GM19238 (cell line): ENCODE measurements around the gene KLF6.

Source experiments
- DNase-seq: peaks from one replicate; pipeline ENCODE4 v3.0.0; 2011; ENCODE audit warnings: low spot score; ENCODE audit not compliant: insufficient read length

KLF6 gene

DNA sequence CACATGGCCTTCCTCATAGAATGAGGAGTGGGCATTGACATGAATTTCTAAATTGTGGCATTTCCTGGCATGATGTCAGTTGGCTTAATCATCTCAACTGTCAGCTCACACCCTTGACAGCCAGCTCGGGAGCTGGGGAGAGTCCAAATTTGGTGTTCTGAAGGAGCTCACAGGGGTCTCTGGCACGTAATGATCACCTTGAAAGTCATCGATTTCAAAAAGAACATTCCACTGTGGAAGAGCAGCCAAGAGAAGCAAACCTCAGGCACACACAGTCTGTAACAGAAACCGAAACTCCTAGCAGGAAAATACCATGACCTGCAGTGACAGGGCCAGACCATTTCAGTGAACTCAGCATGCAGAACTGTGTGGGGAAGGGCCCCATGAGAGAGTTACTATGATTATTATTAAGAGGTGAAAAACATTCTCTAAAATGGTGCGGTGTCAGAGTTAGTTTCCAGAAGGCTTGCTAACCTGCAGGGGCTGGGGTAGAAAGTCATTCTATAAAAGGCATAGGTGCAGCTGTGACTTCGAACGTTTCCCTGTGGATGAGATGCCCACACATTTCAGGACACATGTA lies 26.4 kb upstream of the KLF6 start:
- no peak for DNase-seq

DNA sequence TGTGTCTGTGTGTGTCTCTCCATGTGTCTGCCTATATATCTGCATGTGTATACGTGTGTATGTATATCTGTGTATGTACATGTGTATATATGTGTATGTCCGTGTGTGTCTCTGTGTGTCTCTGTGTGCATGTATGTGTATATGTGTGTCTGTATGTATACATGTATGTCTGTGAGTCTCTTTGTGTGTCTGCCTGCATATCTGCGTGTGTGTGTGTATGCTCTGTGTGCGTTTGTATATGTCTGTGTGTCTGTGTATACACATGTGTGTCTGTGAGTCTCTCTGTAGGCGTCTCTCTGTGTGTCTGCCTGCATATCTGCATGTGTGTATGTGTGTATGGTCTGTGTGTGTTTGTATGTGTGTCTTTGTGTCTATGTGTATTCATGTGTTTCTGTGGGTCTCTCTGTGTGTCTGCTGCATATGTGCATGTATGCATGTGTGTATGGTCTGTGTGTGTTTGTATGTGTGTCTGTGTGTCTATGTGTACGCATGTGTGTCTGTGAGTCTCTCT lies 23.7 kb upstream of the KLF6 start:
- DNase-seq = no peak

GRCh38 chr10:3807928-3808496 lies 23.0 kb upstream of the KLF6 start:
- DNase-seq = no peak

GRCh38 chr10:3807211-3807927 lies 22.4 kb upstream of the KLF6 start:
- DNase-seq = no peak

GRCh38 chr10:3806603-3807002 lies 21.6 kb upstream of the KLF6 start:
- no peak for DNase-seq

DNA sequence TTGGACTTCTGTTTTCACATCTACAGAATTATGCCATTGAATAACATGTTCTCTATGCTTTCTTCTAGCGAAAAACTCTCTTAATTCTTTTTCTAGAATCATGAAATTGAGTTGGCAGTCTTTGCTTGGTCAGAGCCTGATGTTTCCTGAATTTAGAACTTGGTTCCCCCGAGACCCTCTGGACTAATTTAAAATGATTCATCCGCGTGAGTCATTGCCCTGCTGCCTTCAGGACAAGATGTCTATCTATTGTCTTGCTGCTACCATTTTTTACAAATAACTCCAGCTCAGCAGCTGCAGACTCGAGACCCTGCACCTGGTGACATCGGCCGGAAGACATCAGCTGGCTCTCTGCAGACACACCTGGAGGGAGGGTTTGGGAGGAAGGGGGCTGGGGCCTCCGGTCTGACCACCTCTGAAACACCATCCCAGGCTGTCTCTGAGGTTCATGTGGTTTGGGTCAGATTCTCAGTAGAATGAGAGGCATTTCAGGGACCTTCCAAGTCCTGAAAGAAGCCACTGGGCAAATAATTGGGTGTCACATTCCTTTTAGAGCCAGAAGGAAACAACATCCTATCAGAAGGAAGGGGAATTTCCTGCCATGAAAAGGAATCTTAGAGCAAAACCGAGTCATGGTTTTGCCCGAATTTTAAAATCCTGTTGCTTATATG lies 20.9 kb upstream of the KLF6 start:
- DNase-seq = no peak

- no peak for DNase-seq
These were observed 20.3 kb upstream of the KLF6 start for GRCh38 chr10:3805201-3805790.

- DNase-seq = no peak
These were observed 19.1 kb upstream of the KLF6 start for GRCh38 chr10:3803927-3804741.

DNA sequence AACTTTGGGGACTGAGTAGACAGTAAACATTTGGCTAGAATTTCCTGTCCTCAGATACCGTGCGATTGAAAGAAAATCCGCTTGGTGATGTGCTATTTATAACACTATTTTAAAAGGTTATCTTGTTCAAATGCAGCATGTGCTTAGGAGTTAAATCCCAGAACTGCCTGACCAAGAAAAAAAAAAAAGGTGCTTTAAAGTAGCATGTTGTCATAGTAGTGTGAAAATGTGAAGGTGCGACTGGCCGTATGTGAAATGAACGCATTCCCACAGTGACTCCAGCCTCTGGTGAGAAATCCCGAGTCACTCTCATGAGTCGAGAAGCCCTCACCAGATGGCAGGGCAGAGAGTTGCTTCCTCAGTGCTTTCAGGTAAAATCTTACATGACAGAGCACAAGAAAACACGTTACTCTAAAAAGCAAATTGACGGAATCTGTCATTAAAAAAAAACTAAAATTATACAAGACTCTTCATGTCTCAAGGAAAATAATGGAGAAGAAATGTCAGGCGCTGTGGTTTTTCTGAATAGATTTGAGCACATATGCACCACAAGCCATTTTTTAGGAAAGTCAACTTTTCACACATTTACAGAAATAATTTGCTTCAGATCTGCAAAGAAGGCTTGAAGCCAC lies 18.4 kb upstream of the KLF6 start:
- no peak for DNase-seq

DNA sequence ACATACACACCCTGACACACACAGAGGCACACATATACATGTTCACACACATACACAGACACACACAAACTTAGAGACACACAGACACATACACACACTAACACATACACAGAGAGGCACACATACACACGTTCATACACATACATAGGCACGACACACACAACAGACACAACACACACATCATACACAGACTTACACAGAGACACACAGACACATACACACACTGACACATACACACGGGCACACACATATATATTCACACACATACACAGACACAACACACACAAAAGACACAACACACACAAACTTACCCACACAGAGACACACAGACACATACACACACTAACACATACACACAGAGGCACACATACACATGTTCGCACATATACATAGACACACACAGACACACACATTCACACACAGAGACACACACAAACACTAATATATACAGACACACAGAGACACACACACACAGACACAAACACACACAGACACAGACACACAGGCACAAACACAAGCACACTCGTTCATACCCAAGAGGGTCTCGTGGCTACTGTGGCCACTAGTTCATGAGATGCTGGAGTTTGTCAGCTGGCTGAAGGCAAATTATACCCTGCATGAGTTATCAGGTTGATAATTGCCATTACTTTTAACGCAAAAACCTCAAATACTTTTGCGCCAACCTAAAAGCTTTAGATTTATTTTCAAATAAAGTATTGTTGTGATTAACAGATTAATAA lies 17.7 kb upstream of the KLF6 start:
- DNase-seq = no peak

DNA sequence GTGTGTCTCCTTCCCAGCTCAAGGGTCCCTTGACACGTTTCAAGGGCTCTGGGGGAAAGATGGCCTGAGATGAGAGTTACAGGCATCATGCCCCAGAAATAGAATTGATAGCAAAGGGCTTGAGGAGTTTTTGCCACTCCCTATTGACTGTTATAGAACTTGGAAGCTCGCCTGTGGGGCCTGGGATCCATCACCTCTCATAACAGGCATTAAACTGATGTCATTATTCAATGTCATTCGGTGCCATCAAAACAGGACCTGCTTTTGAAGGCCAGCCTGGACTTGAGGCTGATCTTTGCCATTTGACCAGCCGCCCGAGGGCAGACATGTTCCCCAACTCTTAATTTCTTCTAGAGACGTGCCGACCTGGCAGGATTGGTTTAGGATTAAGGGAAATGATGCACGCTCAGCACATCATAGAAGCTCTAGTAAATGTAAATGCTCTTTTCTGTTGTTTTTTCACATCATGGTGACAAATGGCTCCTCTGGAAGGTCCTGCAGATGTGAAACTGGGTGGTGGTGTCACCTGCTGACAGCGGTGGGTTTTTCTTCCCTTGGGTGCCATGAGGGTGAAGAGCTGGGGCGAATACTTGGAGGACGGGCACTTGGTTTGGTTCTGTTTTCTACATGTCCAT lies 16.7 kb upstream of the KLF6 start:
- DNase-seq = no peak

GRCh38 chr10:3800586-3800985 lies 15.6 kb upstream of the KLF6 start:
- no peak for DNase-seq

DNA sequence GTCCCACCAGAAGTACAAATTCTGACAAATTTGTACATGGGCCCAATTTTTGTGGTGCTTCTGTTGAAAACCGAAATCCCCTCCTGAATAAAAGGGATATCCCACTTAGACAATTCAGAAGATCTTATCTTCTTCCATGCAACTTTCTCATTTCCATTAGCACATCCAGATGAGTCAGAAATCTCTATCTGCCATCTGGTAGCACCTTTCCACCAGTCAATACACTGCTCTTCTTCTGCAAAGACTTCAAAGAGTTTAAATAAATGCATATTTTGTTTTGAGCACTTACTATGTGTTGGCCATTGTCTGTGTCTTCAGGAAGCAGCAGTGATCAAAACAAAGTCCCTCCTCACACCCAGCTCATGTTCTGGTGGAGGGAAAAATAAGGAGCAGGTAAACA lies 12.7 kb upstream of the KLF6 start:
- no peak for DNase-seq

DNA sequence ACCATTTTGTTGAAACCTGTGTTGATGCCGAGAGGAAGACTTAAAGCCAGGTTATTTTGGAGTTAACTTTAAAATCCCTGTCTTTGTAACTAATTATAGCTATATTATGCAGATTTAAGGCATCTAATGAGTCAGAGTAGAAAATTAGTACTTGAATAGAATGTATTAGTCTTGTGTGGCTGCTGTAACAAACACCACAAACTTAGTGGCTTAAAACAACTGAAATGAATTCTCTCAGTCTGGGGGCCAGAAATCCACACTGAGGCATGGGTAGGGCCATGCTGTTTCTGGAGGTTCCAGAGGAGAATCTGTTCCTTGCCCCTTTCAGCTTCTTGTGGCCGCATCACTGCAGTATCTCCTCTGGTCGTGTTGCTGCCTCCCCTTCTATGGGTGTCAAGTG lies 8.5 kb upstream of the KLF6 start:
- no peak for DNase-seq

DNA sequence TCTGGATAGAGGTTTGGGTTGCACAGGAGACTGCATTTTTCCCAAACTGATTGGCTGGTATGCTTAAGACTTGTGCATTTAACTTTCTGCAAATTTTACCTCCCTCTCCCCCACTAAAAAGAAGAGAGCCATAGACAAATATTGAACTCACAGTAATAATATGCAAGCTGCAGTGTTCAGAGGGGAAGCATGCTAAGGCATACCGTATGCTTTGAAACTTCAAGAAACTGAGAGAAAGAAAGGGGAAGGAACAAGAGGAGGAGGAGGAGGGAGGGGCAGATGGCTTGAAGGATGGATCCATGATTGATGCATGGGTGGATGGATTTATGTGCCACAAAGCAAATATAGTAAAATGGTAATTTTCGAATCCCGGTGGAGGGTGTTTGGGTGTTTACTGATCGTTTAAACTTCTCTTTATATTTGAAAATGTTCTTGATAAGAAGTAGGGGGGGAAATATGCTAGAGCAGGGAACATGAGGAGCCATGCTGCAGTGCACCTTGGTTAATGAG lies 7.8 kb upstream of the KLF6 start:
- no peak for DNase-seq

GRCh38 chr10:3791974-3792633 lies 7.1 kb upstream of the KLF6 start:
- DNase-seq = no peak

DNA sequence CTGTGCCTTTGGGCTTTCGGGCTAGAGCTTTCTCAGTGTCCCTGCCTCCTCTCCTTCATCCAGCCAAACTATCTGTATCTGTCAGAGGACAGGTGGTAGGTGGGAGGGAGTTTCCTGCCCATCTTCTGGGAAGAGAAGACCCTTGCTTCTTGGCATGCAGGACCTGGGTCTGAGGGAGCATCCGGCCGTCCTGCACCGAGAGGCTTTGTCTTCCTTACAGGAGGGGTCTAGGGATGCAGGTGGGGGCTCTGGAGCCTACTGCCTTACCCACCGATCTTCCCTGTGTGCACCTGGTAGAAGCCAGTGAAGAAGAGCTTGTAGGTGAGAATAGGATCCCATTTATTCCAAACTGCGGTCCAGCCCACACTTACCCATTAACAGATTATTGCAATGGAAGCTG lies 5.8 kb upstream of the KLF6 start:
- DNase-seq = no peak

- DNase-seq = no peak
These were observed 5.3 kb upstream of the KLF6 start for GRCh38 chr10:3790272-3790671.

DNA sequence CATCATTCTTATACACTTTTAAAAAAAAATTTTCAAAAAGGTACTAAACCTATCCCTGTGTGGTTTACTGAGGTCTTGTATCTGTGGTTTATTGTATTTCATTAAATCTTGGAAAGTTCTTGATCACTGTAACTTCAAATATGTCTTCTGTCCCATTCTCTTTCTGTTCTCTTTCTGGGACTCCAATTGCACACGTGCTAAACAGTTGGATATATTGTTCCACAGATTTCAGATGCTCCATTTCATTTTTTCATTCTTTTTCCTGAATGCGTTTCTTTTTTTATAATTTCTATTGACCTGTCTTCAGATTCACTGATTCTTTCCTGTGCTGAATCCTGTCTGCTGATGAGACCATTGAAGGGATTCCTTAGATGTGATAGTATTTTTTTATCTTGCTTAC lies 4.6 kb upstream of the KLF6 start:
- no peak for DNase-seq
